ENCODE measurements around the gene METTL18.

- TF ChIP-seq CTCF (IDR thresholded peaks at IDR 0.05) (no peak), EZH2 (IDR thresholded peaks at IDR 0.05) (no peak), EZH2phosphoT487 (IDR thresholded peaks at IDR 0.05) (no peak)
Observed at GRCh38 chr1:169821500-169821899, 26.8 kb upstream of the METTL18 start.
